ENCODE data around the gene GPR32. TPM values are rescaled to one million over a fixed set of nuclear protein-coding genes. Genes with fewer than 3 reads are reported as not detected.

GPR32 gene
- total RNA-seq, 3 donors from 2014 or later (not counting 1 experiment from before 2014, with no cell fraction given) = not detected

GRCh38 chr19:50723069-50723468 lies 47.2 kb upstream of the GPR32 start, which contains the start of gene CLEC11A:
CLEC11A (plus strand) TSS chr19:50723364; CDS start chr19:50723526, 162 bp downstream.
- Mint-ChIP-seq H3K27ac (peak within 1 kb of the TSS; percentile 61 to 86), H3K4me1 (peaks cover 0 to 58% of the 10 kb centered on the region in 2 donors), H3K9me3 (no peaks in the 10 kb centered on the region), H3K27me3 (ENCODE audit: low read depth in 2 of 2) (peaks cover 19 to 32% of the 10 kb centered on the region in 2 donors), H3K36me3 (no peaks in the 10 kb centered on the region), H3K4me3 (peak within 1 kb of the TSS; percentile 85)
- DNase-seq = no peak
- ATAC-seq = no peak
- 42% methylated on average over 15 of the region's 15 CpGs for WGBS (ENCODE audit: insufficient coverage)
- Histone ChIP-seq H3K27ac (ENCODE audit: low read length) (no peak within 1 kb of the TSS), H3K4me3 (ENCODE audit: low read length) (no peak within 1 kb of the TSS), H3K4me1 (ENCODE audit: control insufficient read depth, insufficient read depth, low read length) (peaks cover 43% of the 10 kb centered on the region), H3K9me3 (ENCODE audit: control insufficient read depth, insufficient read depth, low read length) (no peaks in the 10 kb centered on the region), H3K27me3 (ENCODE audit: control insufficient read depth, insufficient read depth, low read length) (peaks cover 20% of the 10 kb centered on the region), H3K36me3 (ENCODE audit: control insufficient read depth, insufficient read depth, low read length) (no peaks in the 10 kb centered on the region)
- TF ChIP-seq, protein P1, sequence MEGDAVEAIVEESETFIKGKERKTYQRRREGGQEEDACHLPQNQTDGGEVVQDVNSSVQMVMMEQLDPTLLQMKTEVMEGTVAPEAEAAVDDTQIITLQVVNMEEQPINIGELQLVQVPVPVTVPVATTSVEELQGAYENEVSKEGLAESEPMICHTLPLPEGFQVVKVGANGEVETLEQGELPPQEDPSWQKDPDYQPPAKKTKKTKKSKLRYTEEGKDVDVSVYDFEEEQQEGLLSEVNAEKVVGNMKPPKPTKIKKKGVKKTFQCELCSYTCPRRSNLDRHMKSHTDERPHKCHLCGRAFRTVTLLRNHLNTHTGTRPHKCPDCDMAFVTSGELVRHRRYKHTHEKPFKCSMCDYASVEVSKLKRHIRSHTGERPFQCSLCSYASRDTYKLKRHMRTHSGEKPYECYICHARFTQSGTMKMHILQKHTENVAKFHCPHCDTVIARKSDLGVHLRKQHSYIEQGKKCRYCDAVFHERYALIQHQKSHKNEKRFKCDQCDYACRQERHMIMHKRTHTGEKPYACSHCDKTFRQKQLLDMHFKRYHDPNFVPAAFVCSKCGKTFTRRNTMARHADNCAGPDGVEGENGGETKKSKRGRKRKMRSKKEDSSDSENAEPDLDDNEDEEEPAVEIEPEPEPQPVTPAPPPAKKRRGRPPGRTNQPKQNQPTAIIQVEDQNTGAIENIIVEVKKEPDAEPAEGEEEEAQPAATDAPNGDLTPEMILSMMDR (IDR thresholded peaks at IDR 0.05) = no peak
- intact Hi-C loops (cut with micrococcal nuclease) = loop anchor here (10.0 kb wide), 1 partner anchor 82 kb away; no protein-coding TSS in a partner anchor

GRCh38 chr19:50723735-50724521 lies 46.3 kb upstream of the GPR32 start:
- ATAC-seq (no peak), DNase-seq (no peak)
- peaks cover 39% of the 10 kb centered on the region for H3K4me1 ChIP-seq (ENCODE audit: control insufficient read depth, insufficient read depth, low read length)
- Mint-ChIP-seq H3K27ac (peak overlapping the region; percentile 61 to 86), H3K27me3 (ENCODE audit: low read depth in 2 of 2) (peaks cover 19 to 32% of the 10 kb centered on the region in 2 donors), H3K9me3 (no peaks in the 10 kb centered on the region), H3K4me1 (peaks cover 0 to 59% of the 10 kb centered on the region in 2 donors), H3K36me3 (no peaks in the 10 kb centered on the region), H3K4me3 (peak overlapping the region; percentile 85)
- TF ChIP-seq, protein P1 (IDR thresholded peaks at IDR 0.05) = no peak
- peaks cover 18% of the 10 kb centered on the region for H3K27me3 ChIP-seq (ENCODE audit: control insufficient read depth, insufficient read depth, low read length)
- no peaks in the 10 kb centered on the region for H3K9me3 ChIP-seq (ENCODE audit: control insufficient read depth, insufficient read depth, low read length)
- WGBS (ENCODE audit: insufficient coverage) = 6% methylated on average over 30 of the region's 31 CpGs
- intact Hi-C loops (cut with micrococcal nuclease) = loop anchor here (10.0 kb wide), 1 partner anchor 81 kb away; no protein-coding TSS in a partner anchor
- no peak overlapping the region for H3K4me3 ChIP-seq (ENCODE audit: low read length)
- H3K27ac ChIP-seq (ENCODE audit: low read length) = no peak overlapping the region
- no peaks in the 10 kb centered on the region for H3K36me3 ChIP-seq (ENCODE audit: control insufficient read depth, insufficient read depth, low read length)

DNA sequence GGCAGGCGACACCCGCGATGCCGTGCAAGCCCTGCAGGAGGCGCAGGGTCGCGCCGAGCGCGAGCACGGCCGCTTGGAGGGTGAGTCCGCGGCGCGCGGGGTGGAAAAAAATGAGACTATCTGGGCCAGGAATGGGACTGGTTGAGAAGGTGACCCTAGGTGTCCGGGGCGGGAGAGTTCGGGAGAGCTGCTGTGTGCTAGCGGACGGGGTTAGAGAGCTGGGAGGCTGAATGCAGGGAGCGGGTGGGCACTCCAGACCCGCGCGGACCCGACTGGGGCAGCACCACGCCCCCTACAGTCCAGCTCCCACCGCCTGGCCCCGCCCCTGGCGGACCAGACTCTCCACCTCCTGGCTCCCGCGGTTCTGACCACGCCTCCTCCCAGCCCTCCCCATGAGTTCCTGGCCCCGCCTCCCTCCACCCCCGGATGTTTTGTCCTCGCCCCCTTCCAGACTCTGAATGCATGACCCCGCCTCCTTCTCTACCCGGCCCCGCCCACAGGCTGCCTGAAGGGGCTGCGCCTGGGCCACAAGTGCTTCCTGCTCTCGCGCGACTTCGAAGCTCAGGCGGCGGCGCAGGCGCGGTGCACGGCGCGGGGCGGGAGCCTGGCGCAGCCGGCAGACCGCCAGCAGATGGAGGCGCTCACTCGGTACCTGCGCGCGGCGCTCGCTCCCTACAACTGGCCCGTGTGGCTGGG lies 45.6 kb upstream of the GPR32 start:
- peak overlapping the region; percentile 61 to 86 for H3K27ac Mint-ChIP-seq
- peak; percentile 86 to 95 (median 88) for ATAC-seq
- H3K27me3 ChIP-seq (ENCODE audit: control insufficient read depth, insufficient read depth, low read length) = peaks cover 18% of the 10 kb centered on the region
- H3K4me3 Mint-ChIP-seq = peak overlapping the region; percentile 85
- peak; percentile 93 to 95 for DNase-seq
- peak overlapping the region; percentile 58 for H3K4me3 ChIP-seq (ENCODE audit: low read length)
- H3K4me1 Mint-ChIP-seq = peaks cover 0 to 59% of the 10 kb centered on the region in 2 donors
- H3K4me1 ChIP-seq (ENCODE audit: control insufficient read depth, insufficient read depth, low read length) = peaks cover 37% of the 10 kb centered on the region
- intact Hi-C loops (cut with micrococcal nuclease) = loop anchor here (10.0 kb wide), 1 partner anchor 80 kb away; no protein-coding TSS in a partner anchor
- TF ChIP-seq, protein P1 (IDR thresholded peaks at IDR 0.05) = peak; percentile 75
- no peaks in the 10 kb centered on the region for H3K9me3 ChIP-seq (ENCODE audit: control insufficient read depth, insufficient read depth, low read length)
- WGBS (ENCODE audit: insufficient coverage) = under 1% methylated on average over 65 of the region's 65 CpGs
- H3K27me3 Mint-ChIP-seq (ENCODE audit: low read depth in 2 of 2) = peaks cover 19 to 32% of the 10 kb centered on the region in 2 donors
- peak overlapping the region; percentile 86 for H3K27ac ChIP-seq (ENCODE audit: low read length)
- H3K9me3 Mint-ChIP-seq = no peaks in the 10 kb centered on the region
- no peaks in the 10 kb centered on the region for H3K36me3 ChIP-seq (ENCODE audit: control insufficient read depth, insufficient read depth, low read length)
- H3K36me3 Mint-ChIP-seq = no peaks in the 10 kb centered on the region

Measured in natural killer cell (primary cell).